ENCODE data around the gene COQ9. TPM values are rescaled to one million over a fixed set of nuclear protein-coding genes. Genes with fewer than 3 reads are reported as not detected.

COQ9 gene
- total and polyA plus RNA-seq, 2 donors = 42.4 to 67.5 TPM

DNA sequence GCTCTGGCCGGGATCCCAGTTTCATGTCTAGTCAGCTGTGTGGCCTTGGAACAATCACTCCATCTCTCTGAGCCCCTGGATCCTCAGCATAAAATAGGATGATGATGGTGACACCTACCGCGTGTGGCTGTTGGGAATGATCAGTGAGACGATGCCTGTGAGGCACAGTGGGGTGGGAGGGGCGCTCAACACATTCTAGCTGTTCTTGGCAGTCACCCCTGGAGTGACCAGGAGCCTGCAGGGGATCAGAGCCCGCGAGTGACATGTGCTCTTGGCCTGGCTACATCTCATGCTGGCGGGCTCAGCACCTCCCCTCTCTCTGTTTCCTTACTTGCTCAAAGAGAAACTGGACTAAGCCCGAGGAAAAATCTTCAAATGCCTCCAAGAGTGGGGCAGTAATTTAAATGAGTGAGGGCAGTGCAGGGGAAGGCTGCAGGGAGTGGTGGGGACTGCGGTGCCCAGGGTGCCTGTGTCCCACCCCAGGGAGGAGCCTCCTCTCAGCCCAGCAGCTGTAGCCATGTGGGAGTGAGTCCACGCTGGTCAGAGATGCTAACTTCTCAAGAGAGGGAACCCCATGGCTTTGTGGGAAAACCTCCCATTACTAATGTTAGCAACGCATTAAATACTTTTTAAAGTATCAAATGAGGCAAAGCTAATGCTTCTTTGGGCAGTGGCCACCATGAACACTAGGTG lies 62.1 kb downstream of the COQ9 start:
- WGBS = 96% methylated on average over 12 of the region's 12 CpGs
- H3K4me3 ChIP-seq (ENCODE audit: low read length in 2 of 2) = no peak overlapping the region
- DNase-seq (ENCODE audit: low read depth in 6 of 9, low spot score in 9 of 9) = no peak
- H3K27me3 ChIP-seq (ENCODE audit: control insufficient read depth in 2 of 2, insufficient read depth in 1 of 2, low read length in 1 of 2) = no peaks in the 10 kb centered on the region
- peaks cover 13 to 16% of the 10 kb centered on the region in 2 donors for H3K36me3 ChIP-seq (ENCODE audit: control insufficient read depth in 2 of 2, insufficient read depth in 2 of 2, low read length in 1 of 2)
- no peaks in the 10 kb centered on the region for H3K9me3 ChIP-seq (ENCODE audit: control insufficient read depth in 2 of 2, insufficient read depth in 1 of 2, low read length in 1 of 2)
- peaks cover 0 to 3% of the 10 kb centered on the region in 2 donors for H3K4me1 ChIP-seq (ENCODE audit: control insufficient read depth in 2 of 2, insufficient read depth in 2 of 2, low read length in 2 of 2)
- H3K27ac ChIP-seq (ENCODE audit: low read depth in 1 of 2, low read length in 1 of 2) = no peak overlapping the region

DNA sequence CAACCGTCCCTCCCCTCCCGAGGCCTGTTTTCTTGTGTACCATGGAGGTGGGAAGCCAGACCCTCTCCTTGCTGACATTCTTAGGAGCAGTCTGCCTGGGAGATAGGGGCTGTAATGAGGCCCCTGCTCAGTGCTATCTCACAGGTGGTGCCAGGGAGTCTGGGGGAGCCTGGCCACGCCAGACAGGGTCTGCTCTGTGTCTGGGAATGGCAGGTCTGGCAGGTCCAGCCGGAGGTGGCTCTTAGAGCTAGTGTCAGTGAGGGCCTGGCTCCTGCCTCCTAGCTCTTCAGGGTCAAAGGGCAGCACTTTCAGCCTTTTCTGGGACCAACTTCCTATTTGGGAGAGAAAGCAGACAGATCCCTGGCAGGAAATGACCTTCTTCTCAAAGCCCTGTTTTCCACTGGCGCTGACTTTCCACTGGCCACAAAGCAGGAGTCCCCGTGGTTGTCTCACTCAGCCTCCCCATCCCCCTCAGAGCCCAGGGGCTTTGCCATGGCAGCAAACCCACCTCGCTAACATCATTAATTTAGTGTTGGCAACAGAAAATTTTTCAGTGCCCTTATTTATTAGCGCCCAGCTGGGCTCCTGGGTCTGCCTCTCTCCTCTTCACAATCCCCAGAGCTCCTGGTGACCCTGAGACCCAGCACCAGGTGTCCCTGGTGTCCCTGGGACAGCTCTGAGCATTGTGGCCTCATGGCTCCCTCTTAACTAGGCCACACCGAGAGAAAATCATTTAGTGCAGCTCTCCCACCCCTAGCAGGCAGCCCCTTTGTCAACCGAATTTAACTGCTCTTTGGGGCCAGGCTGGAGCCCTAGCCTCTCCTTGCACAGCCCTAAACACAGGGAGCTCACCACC lies 63.0 kb downstream of the COQ9 start:
- DNase-seq (ENCODE audit: low read depth in 6 of 9, low spot score in 9 of 9) = no peak
- WGBS = 94% methylated on average over 10 of the region's 10 CpGs
- H3K9me3 ChIP-seq (ENCODE audit: control insufficient read depth in 2 of 2, insufficient read depth in 1 of 2, low read length in 1 of 2) = no peaks in the 10 kb centered on the region
- H3K4me3 ChIP-seq (ENCODE audit: low read length in 2 of 2) = no peak overlapping the region
- peaks cover 0 to 3% of the 10 kb centered on the region in 2 donors for H3K4me1 ChIP-seq (ENCODE audit: control insufficient read depth in 2 of 2, insufficient read depth in 2 of 2, low read length in 2 of 2)
- H3K36me3 ChIP-seq (ENCODE audit: control insufficient read depth in 2 of 2, insufficient read depth in 2 of 2, low read length in 1 of 2) = peaks cover 13 to 22% of the 10 kb centered on the region in 2 donors
- no peak overlapping the region for H3K27ac ChIP-seq (ENCODE audit: low read depth in 1 of 2, low read length in 1 of 2)
- H3K27me3 ChIP-seq (ENCODE audit: control insufficient read depth in 2 of 2, insufficient read depth in 1 of 2, low read length in 1 of 2) = no peaks in the 10 kb centered on the region

Other genes starting within 250 kb of the COQ9 start
- gene ARL2BP, start 202.2 kb upstream of the COQ9 start, total RNA-seq = 41.4 TPM
- gene ARL2BP, start 202.2 kb upstream of the COQ9 start, polyA plus RNA-seq = 54.7 TPM
- 1.2 TPM for gene PLLP, start 162.8 kb upstream of the COQ9 start, total RNA-seq
- 4.9 TPM for gene PLLP, start 162.8 kb upstream of the COQ9 start, polyA plus RNA-seq
- 1.8 TPM for gene CCL22, start 88.7 kb upstream of the COQ9 start, total RNA-seq
- 11.0 TPM for gene CCL22, start 88.7 kb upstream of the COQ9 start, polyA plus RNA-seq
- gene CX3CL1, start 75.0 kb upstream of the COQ9 start, total RNA-seq = 1.4 TPM
- gene CX3CL1, start 75.0 kb upstream of the COQ9 start, polyA plus RNA-seq = 7.2 TPM
- 32.6 TPM for gene CCL17, start 42.7 kb upstream of the COQ9 start, total RNA-seq
- gene CCL17, start 42.7 kb upstream of the COQ9 start, polyA plus RNA-seq = 38.6 TPM
- 49.8 TPM for gene CIAPIN1, start 94 bp upstream of the COQ9 start, total RNA-seq
- 61.9 TPM for gene CIAPIN1, start 94 bp upstream of the COQ9 start, polyA plus RNA-seq
- gene POLR2C, start 15.2 kb downstream of the COQ9 start, total RNA-seq = 60.6 TPM
- gene POLR2C, start 15.2 kb downstream of the COQ9 start, polyA plus RNA-seq = 56.5 TPM
- 4.1 TPM for gene DOK4, start 39.0 kb downstream of the COQ9 start, total RNA-seq
- 11.8 TPM for gene DOK4, start 39.0 kb downstream of the COQ9 start, polyA plus RNA-seq
- gene CCDC102A, start 89.1 kb downstream of the COQ9 start, total RNA-seq = 8.7 TPM
- 6.8 TPM for gene CCDC102A, start 89.1 kb downstream of the COQ9 start, polyA plus RNA-seq
- 1.9 TPM for gene ADGRG5, start 95.2 kb downstream of the COQ9 start, total RNA-seq
- 3.5 TPM for gene ADGRG5, start 95.2 kb downstream of the COQ9 start, polyA plus RNA-seq
- gene ADGRG1, start 181.2 kb downstream of the COQ9 start, total RNA-seq = 5.1 TPM
- 15.7 TPM for gene ADGRG1, start 181.2 kb downstream of the COQ9 start, polyA plus RNA-seq
- 0.33 TPM for gene ADGRG3, start 220.8 kb downstream of the COQ9 start, total RNA-seq
- 0.94 TPM for gene ADGRG3, start 220.8 kb downstream of the COQ9 start, polyA plus RNA-seq
- 0.33 TPM for gene DRC7, start 247.3 kb downstream of the COQ9 start, total RNA-seq
- 0.32 TPM for gene DRC7, start 247.3 kb downstream of the COQ9 start, polyA plus RNA-seq

Data from thymus (tissue), 11 donors.